K562 (cell line): ENCODE data around the gene IZUMO1R. TPM values are rescaled to one million over a fixed set of nuclear protein-coding genes. Genes with fewer than 3 reads are reported as not detected.

Source experiments
- ATAC-seq: fragments of 200-7000 bp; cut with Tn5 transposase; 3 replicates; pipeline ENCODE4 v1.9.1; 2020; ENCODE audit warnings: moderate library complexity
- BruUV-seq: library from RNA; stranded (reverse); fragments of 400-500 nt; replicated peaks from 2 replicates; lab custom pipeline; 2021; lab: Mats Ljungman, UMichigan
- CTCF ChIA-PET: fragments of 300-600 bp; formaldehyde crosslinking; extraction: SDS; loops from one replicate; lab custom pipeline; 2021; ENCODE audit warnings: low intra/inter-chr PET ratio; lab: Yijun Ruan, JAX
- POLR2A ChIA-PET: fragments of 300-600, 350-650 bp; sonication (Branson Sonifier 250); formaldehyde crosslinking; extraction: SDS; loops from one replicate; lab custom pipeline; 2021; ENCODE audit warnings: antibody characterized with exemption, inconsistent platforms; lab: Yijun Ruan, JAX
- DNase-seq, 4 experiments: peaks; one replicate each; pipeline versions ENCODE4 v3.0.0 to v3.0.0-alpha.2; 2011 to 2018; ENCODE audit warnings: low spot score in 3 of 4, mixed read lengths in 3 of 4; ENCODE audit errors: extremely low read depth in 1 of 4
- FAIRE-seq: peaks from 2 replicates; lab custom pipeline; 2011; peaks lifted over from hg19 to GRCh38; lab: Jason Lieb, UNC
- H2AFZ ChIP-seq: 2 replicates; pipeline ENCODE4 v1.6.0; 2011; ENCODE audit warnings: low read depth, low read length, control low read depth, inconsistent platforms
- H3K27ac ChIP-seq: fragments of 200-600 bp; 3 replicates; pipeline ENCODE4 v1.8.0; 2011; ENCODE audit warnings: low read depth, mild to moderate bottlenecking, control low read depth, inconsistent platforms, low read length, moderate library complexity, mixed read lengths; ENCODE audit errors: extremely low read depth
- H3K27me3 ChIP-seq, 2 experiments: fragments of 300-600 bp in 1 of 2; 2 replicates in 1 of 2; 3 replicates in 1 of 2; pipeline versions ENCODE4 v1.6.0 to v1.8.0; 2011; ENCODE audit warnings: inconsistent platforms in 2 of 2, low read length in 2 of 2, mild to moderate bottlenecking in 1 of 2, mixed read lengths in 1 of 2, moderate library complexity in 1 of 2; ENCODE audit not compliant: control insufficient read depth in 2 of 2, insufficient read depth in 2 of 2
- H3K36me3 ChIP-seq: fragments of 300-600 bp; 3 replicates; pipeline ENCODE4 v1.8.0; 2011; ENCODE audit warnings: mild to moderate bottlenecking, low read length, inconsistent platforms; ENCODE audit not compliant: control insufficient read depth, insufficient read depth
- H3K4me1 ChIP-seq, 2 experiments: fragments of 200-600 bp in 1 of 2; replicated peaks in 1 of 2; 2 replicates in 1 of 2; 3 replicates in 1 of 2; pipeline versions ENCODE4 v1.5.1 to v1.8.0; 2011; ENCODE audit warnings: inconsistent platforms in 2 of 2, low read length in 2 of 2, mild to moderate bottlenecking in 1 of 2, mixed read lengths in 1 of 2, moderate library complexity in 1 of 2; ENCODE audit not compliant: control insufficient read depth in 2 of 2, insufficient read depth in 2 of 2
- H3K4me2 ChIP-seq: 2 replicates; pipeline ENCODE4 v1.6.1; 2011; ENCODE audit warnings: low read length, control low read depth, inconsistent platforms, mixed read lengths; ENCODE audit not compliant: insufficient read depth
- H3K4me3 ChIP-seq: fragments of 200-600 bp; sonication (generic), shearing (Covaris generic); 2 replicates; pipeline ENCODE4 v1.5.1; 2016; ENCODE audit warnings: control low read depth, inconsistent platforms
- H3K79me2 ChIP-seq: fragments of 200-600 bp; 3 replicates; pipeline ENCODE4 v1.8.0; 2011; ENCODE audit warnings: low read length, inconsistent platforms; ENCODE audit not compliant: control insufficient read depth, insufficient read depth
- H3K9ac ChIP-seq, 2 experiments: 2 replicates each; pipeline versions ENCODE4 v1.6.0 to v1.6.1; 2011; ENCODE audit warnings: low read depth in 2 of 2, low read length in 2 of 2, control low read depth in 1 of 2, inconsistent platforms in 1 of 2, mild to moderate bottlenecking in 1 of 2, mixed read lengths in 1 of 2; ENCODE audit not compliant: insufficient read depth in 1 of 2
- H3K9me1 ChIP-seq: one replicate; pipeline ENCODE4 v1.6.0; 2011; ENCODE audit warnings: inconsistent platforms, mild to moderate bottlenecking, low read length, moderate library complexity; ENCODE audit not compliant: control insufficient read depth, insufficient read depth
- H3K9me3 ChIP-seq: replicated peaks from 2 replicates; pipeline ENCODE4 v1.5.1; 2011; ENCODE audit warnings: low read depth, low read length, inconsistent platforms; ENCODE audit not compliant: control insufficient read depth, insufficient read depth
- H4K20me1 ChIP-seq: replicated peaks from 2 replicates; pipeline ENCODE4 v1.6.1; 2011; ENCODE audit warnings: low read length, inconsistent platforms, mixed read lengths; ENCODE audit not compliant: control insufficient read depth, insufficient read depth
- AFF1 ChIP-seq, 2 experiments: fragments of 450-650 bp; IDR thresholded peaks; 2 replicates each; pipeline ENCODE4 v1.6.1; 2018; ENCODE audit warnings: mild to moderate bottlenecking in 2 of 2, low read depth in 1 of 2; ENCODE audit not compliant: partially characterized antibody in 2 of 2
- CTBP1 ChIP-seq: fragments of 450-650 bp; IDR thresholded peaks from 2 replicates; pipeline ENCODE4 v1.6.1; 2016; ENCODE audit warnings: borderline replicate concordance
- FOSL1 ChIP-seq: fragments of 200-800 bp; sonication (Bioruptor generic); conservative IDR thresholded peaks from 2 replicates; pipeline ENCODE4 v1.6.1; 2016; ENCODE audit warnings: missing genetic modification characterization, missing compliant biosample characterization
- HDAC2 ChIP-seq: fragments of 450-650 bp; IDR thresholded peaks from 2 replicates; pipeline ENCODE4 v1.6.1; 2016; ENCODE audit warnings: mild to moderate bottlenecking
- KAT2B ChIP-seq: IDR thresholded peaks from one replicate; pipeline ENCODE4 v1.6.1; 2012; ENCODE audit warnings: low read depth, mild to moderate bottlenecking, control low read depth, inconsistent platforms, low read length, moderate library complexity
- MCM5 ChIP-seq: fragments of 450-650 bp; IDR thresholded peaks from 2 replicates; pipeline ENCODE4 v1.6.1; 2016; ENCODE audit warnings: low read depth
- NCOA1 ChIP-seq: fragments of 450-650 bp; IDR thresholded peaks from 2 replicates; pipeline ENCODE4 v1.6.1; 2016; ENCODE audit warnings: low read depth
- SMARCE1 ChIP-seq: fragments of 450-650 bp; IDR thresholded peaks from 2 replicates; pipeline ENCODE4 v1.7.1; 2016; ENCODE audit warnings: mild to moderate bottlenecking
- U2AF1 ChIP-seq: fragments of 200-400 bp; formaldehyde crosslinking; optimal IDR thresholded peaks from 2 replicates; pipeline ENCODE3; 2017; ENCODE audit warnings: mild to moderate bottlenecking, low read depth, low read length, moderate library complexity
- ZFP1 ChIP-seq: fragments of 450-650 bp; formaldehyde crosslinking; IDR thresholded peaks from 2 replicates; pipeline ENCODE4 v1.4.0; 2020; ENCODE audit warnings: mild to moderate bottlenecking, mixed read lengths
- ZNF3 ChIP-seq: fragments of 250-450 bp; sonication (Bioruptor Pico); IDR thresholded peaks from 2 replicates; pipeline ENCODE4 v1.5.0; 2021; ENCODE audit warnings: mild to moderate bottlenecking, moderate library complexity
- ZNF311 ChIP-seq: fragments of 250-450 bp; sonication (Bioruptor Pico); IDR thresholded peaks from 2 replicates; pipeline ENCODE4 v1.4.0; 2020; ENCODE audit warnings: mild to moderate bottlenecking, moderate library complexity
- ZNF316 ChIP-seq: fragments of 450-650 bp; IDR thresholded peaks from 2 replicates; pipeline ENCODE4 v1.6.1; 2016
- WGBS: fragments of 100-300 bp; shearing (Covaris generic); methylation state at CpG from one replicate; pipeline ENCODE4 v1.1.6; 2016; ENCODE audit warnings: low coverage, mixed read lengths; ENCODE audit not compliant: insufficient coverage; ENCODE audit errors: missing lambda C conversion rate; 5-methylcytosine and 5-hydroxymethylcytosine counted together
- in situ Hi-C: fragments of 300-500 bp; cut with MboI; formaldehyde crosslinking; loops from 4 replicates; pipeline ENCODE4 v1.15.0; 2018; ENCODE audit warnings: inconsistent platforms, mixed read lengths
- intact Hi-C: fragments of 100-400 bp; cut with micrococcal nuclease; formaldehyde crosslinking; loops from 2 replicates; pipeline ENCODE4 v1.14.2; 2022
- polyA plus RNA-seq, 8 experiments: library from polyadenylated mRNA; depleted of rRNA in 4 of 8; stranded (reverse) in 5 of 8; unstranded in 3 of 8; fragments of >200 nt; fragmentation: Nextera tagmentation in 2 of 8; fragmentation: Illumina TruSeq in 1 of 8; extraction: Ambion mirVana in 2 of 8; extraction: Trizol in 1 of 8; gene quantifications; 2 replicates each; pipeline versions ENCODE4 v1.2.1 to v1.2.3, GENCODE V29; 2011 to 2014; ENCODE audit warnings: inconsistent platforms in 1 of 8, missing spikeins in 1 of 8
- total RNA-seq, 7 experiments: library from RNA; depleted of rRNA in 6 of 7; stranded (reverse); fragments of >200 nt in 6 of 7; fragmentation: Illumina TruSeq in 2 of 7; extraction: Trizol in 2 of 7; gene quantifications; 2 replicates each; pipeline versions ENCODE4 v1.2.1 to v1.2.3, GENCODE V29; 2011 to 2021; ENCODE audit warnings: low replicate concordance in 1 of 7
- TF ChIP-seq, protein P1 (sequence below), 2 experiments: fragments of 450-650 bp in 1 of 2; IDR thresholded peaks; 2 replicates each; pipeline ENCODE4 v1.6.1; 2011 to 2017; ENCODE audit warnings: low read depth in 2 of 2, antibody characterized with exemption in 1 of 2, borderline replicate concordance in 1 of 2, low read length in 1 of 2, mild to moderate bottlenecking in 1 of 2, mixed read lengths in 1 of 2; ENCODE audit not compliant: control insufficient read depth in 1 of 2
- TF ChIP-seq, protein P2 (sequence below): fragments of 450-650 bp; IDR thresholded peaks from 2 replicates; pipeline ENCODE4 v1.6.1; 2016; ENCODE audit warnings: low read depth, mild to moderate bottlenecking, moderate library complexity

Gene IZUMO1R
- total and polyA plus RNA-seq, 9 of the 15 experiments (the other 6 are each of a cell fraction or from before 2014, with no cell fraction given), result not detected

- Histone ChIP-seq H3K9me3 (no peaks in the 10 kb centered on the region), H3K4me3 (no peak overlapping the region), H3K4me1 (no peaks in the 10 kb centered on the region; a peak in 1 of 5 replicates), H3K9me1 (no peaks in the 10 kb centered on the region), H2AFZ (no peak overlapping the region), H3K9ac (no peak overlapping the region), H3K36me3 (no peaks in the 10 kb centered on the region), H3K4me2 (no peak overlapping the region), H4K20me1 (no peaks in the 10 kb centered on the region; the same call in 1 of the 2 replicates), H3K79me2 (no peaks in the 10 kb centered on the region; the same call in 2 of the 3 replicates), H3K27me3 (peaks cover 3 to 35% of the 10 kb centered on the region in 2 experiments; a peak in 4 of 5 replicates), H3K27ac (no peak overlapping the region)
- FAIRE-seq (no peak), DNase-seq (no peak), ATAC-seq (no peak)
- CTCF ChIA-PET, result no interaction called here
- intact Hi-C loops, result no loop called here
- POLR2A ChIA-PET, result no interaction called here
- in situ Hi-C loops, result no loop called here
- WGBS, result 3% methylated on average over 5 of the region's 5 CpGs
- no TSS peak for BruUV-seq
- TF ChIP-seq ZNF316 (no peak), FOSL1 (no peak), NCOA1 (no peak), ZNF3 (CRISPR knock-in tag) (no peak), SMARCE1 (no peak), HDAC2 (no peak), AFF1 (IDR thresholded peaks at IDR 0.05; ENCODE audit: low read depth in 1 of 2, partially characterized antibody in 2 of 2) (no peak), U2AF1 (no peak), KAT2B (no peak), ZFP1 (CRISPR knock-in tag) (no peak), CTBP1 (no peak), MCM5 (no peak), ZNF311 (no peak)
- TF ChIP-seq, protein P1, sequence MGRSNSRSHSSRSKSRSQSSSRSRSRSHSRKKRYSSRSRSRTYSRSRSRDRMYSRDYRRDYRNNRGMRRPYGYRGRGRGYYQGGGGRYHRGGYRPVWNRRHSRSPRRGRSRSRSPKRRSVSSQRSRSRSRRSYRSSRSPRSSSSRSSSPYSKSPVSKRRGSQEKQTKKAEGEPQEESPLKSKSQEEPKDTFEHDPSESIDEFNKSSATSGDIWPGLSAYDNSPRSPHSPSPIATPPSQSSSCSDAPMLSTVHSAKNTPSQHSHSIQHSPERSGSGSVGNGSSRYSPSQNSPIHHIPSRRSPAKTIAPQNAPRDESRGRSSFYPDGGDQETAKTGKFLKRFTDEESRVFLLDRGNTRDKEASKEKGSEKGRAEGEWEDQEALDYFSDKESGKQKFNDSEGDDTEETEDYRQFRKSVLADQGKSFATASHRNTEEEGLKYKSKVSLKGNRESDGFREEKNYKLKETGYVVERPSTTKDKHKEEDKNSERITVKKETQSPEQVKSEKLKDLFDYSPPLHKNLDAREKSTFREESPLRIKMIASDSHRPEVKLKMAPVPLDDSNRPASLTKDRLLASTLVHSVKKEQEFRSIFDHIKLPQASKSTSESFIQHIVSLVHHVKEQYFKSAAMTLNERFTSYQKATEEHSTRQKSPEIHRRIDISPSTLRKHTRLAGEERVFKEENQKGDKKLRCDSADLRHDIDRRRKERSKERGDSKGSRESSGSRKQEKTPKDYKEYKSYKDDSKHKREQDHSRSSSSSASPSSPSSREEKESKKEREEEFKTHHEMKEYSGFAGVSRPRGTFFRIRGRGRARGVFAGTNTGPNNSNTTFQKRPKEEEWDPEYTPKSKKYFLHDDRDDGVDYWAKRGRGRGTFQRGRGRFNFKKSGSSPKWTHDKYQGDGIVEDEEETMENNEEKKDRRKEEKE (IDR thresholded peaks at IDR 0.05; ENCODE audit: borderline replicate concordance in 1 of 2, control insufficient read depth in 1 of 2, low read depth in 2 of 2, low read length in 1 of 2), result no peak
- TF ChIP-seq, protein P2, sequence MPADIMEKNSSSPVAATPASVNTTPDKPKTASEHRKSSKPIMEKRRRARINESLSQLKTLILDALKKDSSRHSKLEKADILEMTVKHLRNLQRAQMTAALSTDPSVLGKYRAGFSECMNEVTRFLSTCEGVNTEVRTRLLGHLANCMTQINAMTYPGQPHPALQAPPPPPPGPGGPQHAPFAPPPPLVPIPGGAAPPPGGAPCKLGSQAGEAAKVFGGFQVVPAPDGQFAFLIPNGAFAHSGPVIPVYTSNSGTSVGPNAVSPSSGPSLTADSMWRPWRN, result no peak
These were observed 6.0 kb downstream of the IZUMO1R start for GRCh38 chr11:94310191-94310875.
